GM12878 (cell line): ENCODE results near the gene PRKG1. TPM values are rescaled to one million over a fixed set of nuclear protein-coding genes. Genes with fewer than 3 reads are reported as not detected.

Experiments
- ATAC-seq: fragments of 200-7000 bp; cut with Tn5 transposase; 3 replicates; pipeline ENCODE4 v1.9.1; 2020; ENCODE audit warnings: mild to moderate bottlenecking, moderate library complexity
- BruUV-seq: library from RNA; stranded (reverse); fragments of 400-500 nt; replicated peaks from 2 replicates; lab custom pipeline; 2021; lab: Mats Ljungman, UMichigan
- CTCF ChIA-PET: fragments of 300-600 bp; sonication (Branson Sonifier 250); formaldehyde crosslinking; extraction: SDS; loops from one replicate; lab custom pipeline; 2021; ENCODE audit warnings: inconsistent platforms; lab: Yijun Ruan, JAX
- POLR2A ChIA-PET: fragments of 350-600 bp; formaldehyde crosslinking; extraction: SDS; loops from one replicate; lab custom pipeline; 2021; ENCODE audit warnings: inconsistent platforms; lab: Charles Lee
- RAD21 ChIA-PET: fragments of 300-600 bp; sonication (Branson Sonifier 250); formaldehyde crosslinking; loops from one replicate; lab custom pipeline; 2023; ENCODE audit warnings: antibody characterized with exemption; ENCODE audit not compliant: unreplicated experiment; lab: Charles Lee
- SMC1A ChIA-PET: fragments of 300-600 bp; sonication (Branson Sonifier 250); formaldehyde crosslinking; loops from one replicate; lab custom pipeline; 2023; ENCODE audit not compliant: unreplicated experiment, uncharacterized antibody; lab: Charles Lee
- DNase-seq: peaks from one replicate; pipeline ENCODE4 v3.0.0-alpha.2; 2011; ENCODE audit warnings: low read depth, low spot score
- FAIRE-seq: peaks from 3 replicates; lab custom pipeline; 2011; peaks lifted over from hg19 to GRCh38; lab: Jason Lieb, UNC
- H2AFZ ChIP-seq: 2 replicates; pipeline ENCODE4 v1.6.0; 2011; ENCODE audit warnings: low read depth, low read length, control low read depth; ENCODE audit not compliant: control insufficient read depth
- H3K27ac ChIP-seq: 2 replicates; pipeline ENCODE4 v1.5.1; 2011; ENCODE audit warnings: control low read depth; ENCODE audit not compliant: control insufficient read depth, insufficient read depth
- H3K27me3 ChIP-seq, 2 experiments: replicated peaks in 1 of 2; 2 replicates each; pipeline versions ENCODE4 v1.6.0 to v1.6.1; 2011; ENCODE audit warnings: low read length in 1 of 2; ENCODE audit not compliant: control insufficient read depth in 2 of 2, insufficient read depth in 2 of 2
- H3K36me3 ChIP-seq, 2 experiments: 2 replicates each; pipeline ENCODE4 v1.5.1; 2011; ENCODE audit warnings: low read length in 1 of 2; ENCODE audit not compliant: control insufficient read depth in 2 of 2, insufficient read depth in 2 of 2
- H3K4me1 ChIP-seq: 2 replicates; pipeline ENCODE4 v1.6.1; 2011; ENCODE audit warnings: mild to moderate bottlenecking, low read length, moderate library complexity, mixed read lengths; ENCODE audit not compliant: control insufficient read depth, insufficient read depth
- H3K4me2 ChIP-seq: 2 replicates; pipeline ENCODE4 v1.6.0; 2011; ENCODE audit warnings: control low read depth; ENCODE audit not compliant: control insufficient read depth, insufficient read depth
- H3K4me3 ChIP-seq: fragments of 200-600 bp; sonication (generic); 2 replicates; pipeline ENCODE4 v1.5.1; 2016
- H3K79me2 ChIP-seq: 2 replicates; pipeline ENCODE4 v1.6.0; 2011; ENCODE audit warnings: low read length; ENCODE audit not compliant: control insufficient read depth, insufficient read depth
- H3K9ac ChIP-seq: 2 replicates; pipeline ENCODE4 v1.8.0; 2011; ENCODE audit warnings: low read length, control low read depth, mixed read lengths; ENCODE audit not compliant: control insufficient read depth, insufficient read depth
- H3K9me3 ChIP-seq: replicated peaks from 3 replicates; pipeline ENCODE4 v1.5.1; 2011; ENCODE audit warnings: mild to moderate bottlenecking, low read length; ENCODE audit not compliant: control insufficient read depth, insufficient read depth
- H4K20me1 ChIP-seq: 2 replicates; pipeline ENCODE4 v1.6.0; 2011; ENCODE audit not compliant: control insufficient read depth, insufficient read depth
- GATAD2B ChIP-seq: fragments of 450-650 bp; conservative IDR thresholded peaks from 2 replicates; pipeline ENCODE4 v1.6.1; 2017; ENCODE audit warnings: low read depth, mild to moderate bottlenecking, moderate library complexity
- HDGF ChIP-seq: fragments of 450-650 bp; IDR thresholded peaks from 2 replicates; pipeline ENCODE4 v1.6.1; 2016; ENCODE audit warnings: antibody characterized with exemption
- RUNX3 ChIP-seq: IDR thresholded peaks from 2 replicates; pipeline ENCODE4 v1.6.1; 2012; ENCODE audit warnings: low read length, inconsistent platforms
- SMC3 ChIP-seq: IDR thresholded peaks from 2 replicates; pipeline ENCODE4 v1.6.1; 2011; ENCODE audit warnings: low read length, improper control_type of control experiment, borderline replicate concordance
- SUPT20H ChIP-seq: IDR thresholded peaks from 2 replicates; pipeline ENCODE4 v1.6.1; 2011; ENCODE audit warnings: low read depth, mild to moderate bottlenecking, low read length, moderate library complexity, borderline replicate concordance; ENCODE audit not compliant: control insufficient read depth
- WRNIP1 ChIP-seq: IDR thresholded peaks from 2 replicates; pipeline ENCODE4 v1.6.1; 2011; ENCODE audit warnings: low read depth, low read length, improper control_type of control experiment, borderline replicate concordance
- ZNF687 ChIP-seq: fragments of 450-650 bp; IDR thresholded peaks from 2 replicates; pipeline ENCODE4 v1.6.1; 2017; ENCODE audit warnings: mild to moderate bottlenecking, moderate library complexity
- in situ Hi-C: fragments of 300-500 bp; cut with MboI; formaldehyde crosslinking; loops from 9 replicates; pipeline ENCODE4 v1.14.3; 2018; ENCODE audit warnings: mixed read lengths
- intact Hi-C: fragments of 100-400 bp; cut with micrococcal nuclease; formaldehyde crosslinking; loops from one replicate; pipeline ENCODE4 v1.14.2; 2022; ENCODE audit not compliant: unreplicated experiment
- polyA plus RNA-seq, 11 experiments: library from polyadenylated mRNA; depleted of rRNA in 4 of 11; unstranded in 6 of 11; stranded (reverse) in 5 of 11; fragments of >200 nt; fragmentation: Nextera tagmentation in 4 of 11; fragmentation: Illumina TruSeq in 1 of 11; extraction: Ambion mirVana in 4 of 11; extraction: Trizol in 1 of 11; gene quantifications; 1 replicate in 1 of 11; 2 replicates in 10 of 11; pipeline versions ENCODE4 v1.2.1 to v1.2.3, GENCODE V29; 2011 to 2016; ENCODE audit warnings: inconsistent platforms in 2 of 11, missing spikeins in 2 of 11, low read depth in 1 of 11
- total RNA-seq, 4 experiments: library from RNA; depleted of rRNA in 3 of 4; stranded (reverse); fragments of >200 nt in 3 of 4; fragmentation: Illumina TruSeq in 1 of 4; extraction: Trizol in 1 of 4; gene quantifications; 2 replicates each; pipeline versions ENCODE4 v1.2.1 to v1.2.3, GENCODE V29; 2013 to 2021
- TF ChIP-seq, protein P1 (sequence below): IDR thresholded peaks from 2 replicates; pipeline ENCODE4 v1.6.1; 2011; ENCODE audit warnings: low read depth, mild to moderate bottlenecking, low read length, moderate library complexity, borderline replicate concordance; ENCODE audit errors: extremely low read depth

Gene PRKG1
- total and polyA plus RNA-seq, 10 of the 15 experiments (the other 5 are each of a cell fraction or from before 2014, with no cell fraction given), result 0.04 to 0.05 TPM; not detected in 8

DNA sequence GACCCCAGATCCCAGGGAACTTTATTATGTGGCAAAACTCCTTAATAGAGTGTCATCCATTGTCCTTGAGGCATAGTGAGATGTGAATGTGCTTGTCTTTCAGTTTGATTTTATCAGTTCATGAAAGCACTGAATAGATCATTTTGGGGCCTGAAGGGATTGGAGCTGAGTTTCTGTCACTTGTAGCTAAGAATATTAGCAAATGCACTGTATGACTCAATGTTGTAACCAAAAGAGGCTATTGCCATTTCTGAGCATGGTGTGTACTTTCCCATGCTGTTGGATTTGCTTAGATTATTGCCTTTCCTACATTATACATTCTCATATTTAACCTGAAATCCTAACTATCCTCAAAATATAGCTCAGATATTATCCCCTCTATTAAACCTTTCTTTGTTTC is 130.4 kb downstream of the PRKG1 start:
- TF ChIP-seq HDGF (no peak), ZNF687 (no peak), SMC3 (no peak), WRNIP1 (no peak), GATAD2B (no peak), RUNX3 (no peak), SUPT20H (no peak)
- TF ChIP-seq, protein P1, sequence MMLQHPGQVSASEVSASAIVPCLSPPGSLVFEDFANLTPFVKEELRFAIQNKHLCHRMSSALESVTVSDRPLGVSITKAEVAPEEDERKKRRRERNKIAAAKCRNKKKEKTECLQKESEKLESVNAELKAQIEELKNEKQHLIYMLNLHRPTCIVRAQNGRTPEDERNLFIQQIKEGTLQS, result no peak
- no peak overlapping the region for H3K4me2 ChIP-seq
- no peak overlapping the region for H2AFZ ChIP-seq
- no peaks in the 10 kb centered on the region for H3K27me3 ChIP-seq
- H3K27ac ChIP-seq, result no peak overlapping the region
- POLR2A ChIA-PET, result no interaction called here
- RAD21 ChIA-PET, result no interaction called here
- no peak overlapping the region for H3K4me3 ChIP-seq
- no peaks in the 10 kb centered on the region for H4K20me1 ChIP-seq
- no TSS peak for BruUV-seq
- no peaks in the 10 kb centered on the region for H3K36me3 ChIP-seq
- no peaks in the 10 kb centered on the region for H3K9me3 ChIP-seq
- DNase-seq (no peak), FAIRE-seq (peak; percentile 7), ATAC-seq (no peak)
- intact Hi-C loops, result no loop called here
- CTCF ChIA-PET, result interaction anchor here (0.6 to 0.7 kb wide), 2 partner anchors 67 to 126 kb away, joined by 3 to 4 read pairs; no protein-coding TSS in a partner anchor
- in situ Hi-C loops, result no loop called here
- no peak overlapping the region for H3K9ac ChIP-seq
- no peaks in the 10 kb centered on the region for H3K79me2 ChIP-seq
- H3K4me1 ChIP-seq, result no peaks in the 10 kb centered on the region
- SMC1A ChIA-PET, result no interaction called here
